GM10266 (cell line): ENCODE data around the gene ARSB.
A peak's percentile ranks its signal among the peaks of the same experiment; 100 is the strongest.
"Not testable (repeated sequence)": the region's sequence is repeated elsewhere in the genome, so short reads cannot be mapped to it uniquely, and the experiment has no call there.

Experiments
- DNase-seq: peaks from one replicate; pipeline ENCODE4 v3.0.0; 2012; ENCODE audit errors: extremely low spot score
- CTCF ChIP-seq: IDR thresholded peaks from 2 replicates; pipeline ENCODE4 v1.5.1; 2012; ENCODE audit warnings: mild to moderate bottlenecking, low read depth; ENCODE audit not compliant: control insufficient read depth, insufficient read depth; ENCODE audit errors: missing control alignments

ARSB gene

GRCh38 chr5:78984439-78985115, 533 bp downstream of the ARSB start:
- TF ChIP-seq CTCF: peak; percentile 13
- DNase-seq: peak; percentile 93

GRCh38 chr5:78983601-78984438, 1.3 kb downstream of the ARSB start:
- peak; percentile 25 for DNase-seq
- TF ChIP-seq CTCF: no peak

GRCh38 chr5:78983194-78983593, 1.9 kb downstream of the ARSB start:
- not testable (repeated sequence) for DNase-seq

- DNase-seq: no peak
- no peak for TF ChIP-seq CTCF
These were observed 5.2 kb downstream of the ARSB start for GRCh38 chr5:78979909-78980308.

- no peak for TF ChIP-seq CTCF
- no peak for DNase-seq
These were observed 5.9 kb downstream of the ARSB start for GRCh38 chr5:78979117-78979742.

GRCh38 chr5:78975035-78975434, 10.1 kb downstream of the ARSB start:
- DNase-seq: no peak
- TF ChIP-seq CTCF: no peak

- no peak for TF ChIP-seq CTCF
- DNase-seq: no peak
These were observed 10.5 kb downstream of the ARSB start for GRCh38 chr5:78974601-78975000.
